ENCODE measurements around the gene RPL15. TPM values are rescaled to one million over a fixed set of nuclear protein-coding genes. Genes with fewer than 3 reads are reported as not detected.
A peak's percentile ranks its signal among the peaks of the same experiment; 100 is the strongest.
"Not testable (repeated sequence)": the region's sequence is repeated elsewhere in the genome, so short reads cannot be mapped to it uniquely, and the experiment has no call there.

RPL15 gene
- total RNA-seq, 1 experiment from 2014 or later: 4,340 TPM

DNA sequence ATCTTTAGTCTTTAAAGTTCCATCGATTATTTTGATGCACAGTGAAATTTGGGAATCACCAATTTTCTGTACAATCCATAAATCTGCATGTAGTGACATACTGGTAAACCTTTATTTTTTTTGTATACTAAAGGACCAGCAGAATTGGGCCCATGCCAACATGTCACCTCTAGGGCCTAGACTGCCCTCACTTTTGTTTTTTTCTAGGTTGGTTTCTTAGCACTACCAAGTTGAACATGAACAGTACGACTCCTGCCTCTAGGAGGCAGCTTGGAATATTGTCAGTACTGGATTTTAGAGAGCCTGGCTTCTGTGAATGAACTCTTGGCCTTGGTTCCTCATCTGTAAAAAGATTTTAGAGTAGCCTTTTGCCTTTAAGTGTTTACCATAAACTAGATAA, 32.5 kb upstream of the RPL15 start:
- Histone ChIP-seq H3K9me3 (no peaks in the 10 kb centered on the region), H3K36me3 (peaks cover 12% of the 10 kb centered on the region), H3K4me3 (no peak overlapping the region), H3K27me3 (no peaks in the 10 kb centered on the region)
- DNase-seq: no peak

DNA sequence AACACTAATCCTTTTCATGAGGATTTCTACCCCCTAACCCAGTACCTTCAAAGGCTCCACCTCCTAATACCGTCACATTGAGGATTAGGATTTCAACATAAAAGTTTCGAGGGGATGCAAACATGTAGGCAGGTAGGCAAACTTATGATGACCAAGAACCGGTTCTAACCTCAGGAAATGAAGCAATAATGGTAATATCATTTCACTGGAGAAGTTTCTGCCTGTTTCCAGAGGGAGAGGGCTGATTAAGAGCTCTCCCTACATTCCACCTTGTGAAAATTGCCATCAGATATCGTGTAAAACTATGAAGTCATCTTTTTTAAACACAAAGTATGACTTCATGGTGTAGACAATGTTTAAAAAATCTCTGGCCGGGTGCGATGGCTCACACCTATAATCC, 31.7 kb upstream of the RPL15 start:
- peaks cover 12% of the 10 kb centered on the region for H3K36me3 ChIP-seq
- H3K4me3 ChIP-seq: no peak overlapping the region
- H3K27me3 ChIP-seq: no peaks in the 10 kb centered on the region
- H3K9me3 ChIP-seq: no peaks in the 10 kb centered on the region
- DNase-seq: no peak

DNA sequence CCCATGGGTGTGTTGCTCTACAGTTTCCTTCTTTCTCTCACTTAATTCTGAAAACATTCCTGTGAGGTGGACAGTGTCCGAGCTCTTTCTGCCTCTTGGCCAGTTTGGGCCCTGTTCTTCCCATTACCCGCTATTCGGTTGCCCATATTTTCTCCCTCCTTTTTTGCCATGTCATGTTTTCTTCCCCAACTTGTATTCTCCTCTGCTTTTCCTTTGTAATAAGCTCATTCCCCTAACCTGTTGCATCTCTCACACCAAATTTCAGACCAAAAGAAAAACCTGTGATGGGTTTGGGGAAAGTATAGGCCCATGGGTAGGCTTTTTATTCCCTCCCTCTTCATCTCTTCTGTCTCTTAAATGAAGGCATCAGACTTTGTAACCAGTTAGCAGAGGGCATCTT, 30.6 kb upstream of the RPL15 start:
- no peak for DNase-seq
- no peak overlapping the region for H3K4me3 ChIP-seq
- no peaks in the 10 kb centered on the region for H3K27me3 ChIP-seq
- H3K36me3 ChIP-seq: peaks cover 12% of the 10 kb centered on the region
- no peaks in the 10 kb centered on the region for H3K9me3 ChIP-seq

DNA sequence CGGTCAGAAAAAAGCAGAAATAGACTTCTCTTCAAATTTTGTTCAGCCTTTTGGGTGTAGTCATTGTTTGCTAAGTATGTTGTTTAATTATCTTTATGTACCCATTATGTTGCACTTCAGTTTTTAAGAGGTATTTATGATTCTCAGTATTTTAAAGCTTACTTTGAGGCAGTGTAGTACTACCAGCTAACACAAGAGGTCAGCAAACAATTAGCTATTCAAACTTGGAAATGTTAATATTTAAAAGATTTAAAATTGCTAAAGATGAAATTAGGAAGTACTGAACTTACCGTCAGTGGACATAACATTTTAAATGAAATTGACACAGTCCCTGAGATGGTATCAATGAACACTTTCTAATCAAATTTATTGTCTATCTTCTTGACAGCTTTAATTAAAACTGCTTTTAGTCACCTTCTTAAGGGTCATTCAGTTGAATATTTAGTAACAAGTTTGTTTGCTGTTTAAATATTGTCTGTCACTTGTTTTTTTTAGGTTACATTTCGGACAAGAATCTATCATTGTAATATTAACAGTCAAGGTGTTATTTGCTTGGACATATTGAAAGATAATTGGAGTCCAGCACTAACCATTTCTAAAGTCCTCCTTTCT, 28.2 kb upstream of the RPL15 start:
- no peaks in the 10 kb centered on the region for H3K27me3 ChIP-seq
- H3K4me3 ChIP-seq: no peak overlapping the region
- no peak for DNase-seq
- peaks cover 11% of the 10 kb centered on the region for H3K36me3 ChIP-seq
- no peaks in the 10 kb centered on the region for H3K9me3 ChIP-seq

DNA sequence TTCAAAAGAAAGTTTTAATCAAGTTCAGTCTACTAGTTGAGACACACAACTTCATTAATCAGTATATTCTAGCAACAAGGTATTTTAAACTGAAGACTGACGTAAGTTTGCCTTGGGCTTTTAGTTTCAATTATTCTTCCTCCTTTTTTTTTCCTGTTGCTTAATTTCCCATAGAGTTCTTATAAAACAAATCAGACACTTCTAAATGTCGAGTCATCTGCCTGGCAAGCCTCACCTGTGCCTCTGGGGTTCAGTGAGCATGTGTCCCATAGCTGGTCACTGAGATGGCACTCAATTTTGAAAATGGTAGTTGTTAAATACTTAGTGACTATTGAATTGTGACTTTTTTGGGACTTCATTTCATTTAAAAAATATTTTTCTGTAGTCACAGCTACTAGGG, 27.5 kb upstream of the RPL15 start:
- Histone ChIP-seq H3K9me3 (no peaks in the 10 kb centered on the region), H3K27me3 (no peaks in the 10 kb centered on the region), H3K4me3 (no peak overlapping the region), H3K36me3 (peaks cover 11% of the 10 kb centered on the region)
- DNase-seq: no peak

DNA sequence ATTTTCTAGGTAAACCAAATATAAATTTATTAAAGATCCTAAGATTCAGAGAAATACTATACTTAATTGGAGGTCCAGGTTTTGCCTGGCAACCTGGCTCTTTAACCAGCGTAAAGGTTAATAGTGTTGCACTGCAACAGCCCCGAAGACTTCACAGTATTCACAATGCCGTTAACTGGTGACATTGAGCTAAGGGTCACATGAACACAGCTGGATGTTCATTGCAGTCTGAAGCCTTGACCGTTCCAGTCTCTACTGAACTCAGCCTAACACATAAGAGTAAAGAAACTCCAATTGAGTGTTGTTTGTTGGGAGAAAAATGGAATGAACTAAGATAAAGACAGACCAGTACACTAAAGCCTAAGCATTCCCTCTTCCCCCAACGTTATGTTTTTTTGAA, 27.0 kb upstream of the RPL15 start:
- DNase-seq: no peak
- Histone ChIP-seq H3K9me3 (no peaks in the 10 kb centered on the region), H3K36me3 (peaks cover 11% of the 10 kb centered on the region), H3K27me3 (no peaks in the 10 kb centered on the region), H3K4me3 (no peak overlapping the region)

DNA sequence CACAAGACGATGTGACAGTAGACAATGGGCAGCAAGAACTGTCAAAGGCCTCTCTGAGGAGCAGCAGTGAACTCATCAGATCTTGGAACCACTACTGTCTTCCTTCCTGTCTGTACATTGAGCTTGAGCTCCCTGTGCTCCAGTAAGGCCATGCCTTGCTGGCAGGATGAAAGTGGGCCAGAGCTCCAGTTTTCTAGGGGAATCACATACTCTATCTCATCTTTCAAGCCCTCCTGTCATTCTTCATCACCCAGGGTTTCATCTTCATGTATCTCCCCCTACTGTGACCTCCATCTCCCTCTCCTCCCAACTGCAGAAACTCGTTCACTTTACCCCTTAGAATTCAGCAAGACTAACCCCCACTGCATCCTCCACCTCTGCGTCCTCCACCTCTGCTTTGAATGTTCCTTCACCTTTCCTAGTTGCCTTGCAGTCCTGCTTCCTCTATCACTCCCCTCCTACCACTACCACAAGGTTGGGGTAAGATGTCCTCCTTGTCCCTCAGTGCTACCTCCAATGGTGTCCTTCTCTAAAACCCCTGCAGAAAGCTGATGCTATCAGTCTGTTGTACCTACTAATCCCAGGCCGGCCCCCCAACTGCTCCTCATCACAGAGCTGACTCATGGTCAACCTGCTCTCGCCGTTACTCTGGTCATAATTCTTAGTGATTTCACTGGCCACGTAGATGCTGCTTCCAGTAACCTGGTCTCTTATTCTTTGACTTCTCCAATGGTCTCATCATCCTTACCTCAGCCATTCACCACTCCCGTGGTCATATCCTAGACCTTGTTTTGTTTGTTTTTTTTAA, 22.5 kb upstream of the RPL15 start:
- Histone ChIP-seq H3K36me3 (peaks cover 4% of the 10 kb centered on the region), H3K4me3 (no peak overlapping the region), H3K27me3 (no peaks in the 10 kb centered on the region), H3K9me3 (no peaks in the 10 kb centered on the region)
- DNase-seq: no peak

DNA sequence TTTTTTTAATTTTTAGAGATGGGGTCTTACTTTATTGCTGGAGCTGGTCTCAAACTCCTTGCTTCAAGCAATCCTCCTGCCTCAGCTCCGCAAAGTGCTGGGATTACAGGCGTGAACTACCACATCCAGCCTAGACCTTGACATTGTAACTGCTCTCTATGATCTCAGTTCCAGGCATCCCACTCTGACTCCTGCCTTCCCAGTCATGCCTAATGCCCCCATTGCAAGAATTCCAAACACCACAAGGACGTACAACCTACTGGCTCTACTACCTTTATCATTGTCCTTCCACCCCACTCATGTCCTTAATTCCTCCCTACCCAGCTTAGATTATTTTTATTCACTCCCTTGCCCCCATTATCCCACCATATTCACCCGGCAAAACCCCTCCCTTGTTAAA, 21.8 kb upstream of the RPL15 start:
- Histone ChIP-seq H3K27me3 (no peaks in the 10 kb centered on the region), H3K9me3 (no peaks in the 10 kb centered on the region), H3K36me3 (peaks cover 6% of the 10 kb centered on the region), H3K4me3 (no peak overlapping the region)
- no peak for DNase-seq

DNA sequence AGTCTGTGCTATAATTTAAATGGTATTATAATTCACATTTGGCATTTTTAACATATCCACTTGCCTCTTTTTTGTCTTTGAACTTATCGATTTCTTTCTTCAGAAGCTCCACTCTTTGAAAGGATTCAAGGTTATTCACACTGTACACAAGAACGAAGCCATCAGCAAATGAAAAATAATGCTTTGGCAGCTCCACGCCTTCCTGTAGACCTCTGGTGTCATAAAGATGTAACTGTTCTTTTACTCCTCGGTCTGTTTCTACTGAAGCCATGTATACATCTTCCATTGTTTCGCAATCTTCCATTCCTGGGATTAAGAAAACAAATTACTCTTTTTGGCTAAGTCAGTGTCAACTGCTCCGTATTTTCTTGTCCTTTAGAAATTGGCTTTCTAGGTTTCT, 16.2 kb upstream of the RPL15 start:
- Histone ChIP-seq H3K4me3 (no peak overlapping the region), H3K9me3 (no peaks in the 10 kb centered on the region), H3K36me3 (peaks cover 11% of the 10 kb centered on the region), H3K27me3 (no peaks in the 10 kb centered on the region)
- DNase-seq: no peak

DNA sequence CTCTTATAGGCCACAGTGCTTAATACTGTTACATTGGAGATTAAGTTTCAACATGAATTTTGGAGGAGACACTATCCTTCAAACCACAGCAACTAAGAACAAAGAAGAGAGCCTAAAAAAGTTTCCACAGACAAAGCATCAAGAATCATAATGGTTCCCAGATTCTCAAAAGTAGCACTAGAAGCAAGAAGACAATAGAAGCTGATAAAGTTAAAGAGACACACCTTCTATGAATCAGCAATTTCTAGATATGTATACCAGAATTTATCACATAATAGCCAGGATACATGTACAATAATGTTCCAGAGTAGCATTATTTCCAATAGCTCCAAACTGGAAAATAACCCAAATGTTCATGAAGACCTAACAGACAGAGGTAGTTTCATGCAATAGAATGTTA, 12.4 kb upstream of the RPL15 start:
- no peak overlapping the region for H3K4me3 ChIP-seq
- H3K27me3 ChIP-seq: no peaks in the 10 kb centered on the region
- H3K9me3 ChIP-seq: no peaks in the 10 kb centered on the region
- peaks cover 9% of the 10 kb centered on the region for H3K36me3 ChIP-seq
- DNase-seq: no peak

DNA sequence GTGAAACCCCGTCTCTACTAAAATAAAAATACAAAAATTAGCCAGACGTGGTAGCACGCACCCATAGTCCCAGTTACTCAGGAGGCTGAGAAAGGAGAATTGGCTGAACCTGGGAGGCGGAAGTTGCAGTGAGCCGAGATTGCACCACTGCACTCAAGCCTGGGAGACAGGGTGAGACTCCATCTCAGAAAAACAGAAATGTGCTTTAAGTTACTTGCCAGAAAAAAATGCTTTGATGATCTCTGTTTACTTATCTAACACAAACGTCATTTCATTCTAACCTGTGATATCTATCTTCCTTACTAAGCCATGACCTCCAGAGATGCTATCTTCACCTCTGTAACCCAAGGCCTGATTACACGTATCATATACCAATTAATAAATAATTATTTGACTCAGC, 7.6 kb upstream of the RPL15 start:
- no peak for DNase-seq
- H3K36me3 ChIP-seq: peaks cover 3% of the 10 kb centered on the region; the same call in 1 of the 2 replicates
- no peak overlapping the region for H3K4me3 ChIP-seq
- no peaks in the 10 kb centered on the region for H3K27me3 ChIP-seq
- H3K9me3 ChIP-seq: no peaks in the 10 kb centered on the region

DNA sequence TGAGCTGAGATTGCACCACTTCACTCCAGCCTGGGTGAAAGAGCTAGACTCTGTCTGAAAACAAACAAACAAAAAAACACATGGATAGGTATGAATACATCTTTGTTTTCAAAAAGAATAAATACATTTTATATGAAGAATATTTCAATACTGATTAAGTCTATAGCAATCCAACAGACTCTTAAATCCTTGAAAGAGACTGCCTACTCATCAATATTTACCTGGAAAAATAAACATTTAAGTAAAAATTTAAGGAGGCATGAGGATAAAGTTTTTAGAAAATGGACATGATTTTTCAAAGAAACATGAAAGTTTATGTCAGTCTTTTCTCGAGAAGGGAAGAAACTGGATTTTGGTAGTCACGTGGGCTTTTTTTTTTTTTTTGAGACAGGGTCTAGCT, 5.5 kb upstream of the RPL15 start:
- no peak for DNase-seq
- H3K9me3 ChIP-seq: no peaks in the 10 kb centered on the region
- H3K27me3 ChIP-seq: no peaks in the 10 kb centered on the region
- H3K36me3 ChIP-seq: no peaks in the 10 kb centered on the region; the same call in 1 of the 2 replicates
- no peak overlapping the region for H3K4me3 ChIP-seq

DNA sequence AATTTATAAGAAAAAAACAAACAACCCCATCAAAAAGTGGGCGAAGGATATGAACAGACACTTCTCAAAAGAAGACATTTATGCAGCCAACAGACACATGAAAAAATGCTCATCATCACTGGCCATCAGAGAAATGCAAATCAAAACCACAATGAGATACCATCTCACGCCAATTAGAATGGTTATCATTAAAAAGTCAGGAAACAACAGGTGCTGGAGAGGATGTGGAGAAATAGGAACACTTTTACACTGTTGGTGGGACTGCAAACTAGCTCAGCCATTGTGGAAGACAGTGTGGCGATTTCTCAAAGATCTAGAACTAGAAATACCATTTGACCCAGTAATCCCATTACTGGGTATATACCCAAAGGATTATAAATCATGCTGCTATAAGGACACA, 4.6 kb upstream of the RPL15 start:
- not testable (repeated sequence) for H3K27me3 ChIP-seq, H3K36me3 ChIP-seq, H3K4me3 ChIP-seq, H3K9me3 ChIP-seq, DNase-seq

DNA sequence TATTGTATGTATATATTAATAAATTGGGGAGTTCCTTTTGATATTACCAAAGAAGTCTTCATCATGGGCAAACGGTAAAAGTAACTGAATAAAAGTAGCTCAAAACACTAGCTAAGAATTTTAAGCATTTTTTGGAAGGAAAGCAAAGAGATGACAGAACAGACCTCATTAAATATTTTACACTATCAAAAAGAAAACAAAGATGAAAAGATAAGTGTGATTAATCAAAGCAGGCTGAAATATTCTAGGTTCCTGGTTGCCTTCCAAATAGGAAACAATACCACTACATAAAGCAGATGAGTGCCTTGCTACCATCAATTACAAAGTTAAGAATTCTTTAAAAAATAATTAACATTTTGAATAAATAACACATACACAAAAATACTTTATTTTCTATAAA, 3.8 kb upstream of the RPL15 start:
- H3K36me3 ChIP-seq: peaks cover 10% of the 10 kb centered on the region
- no peak for DNase-seq
- no peak overlapping the region for H3K4me3 ChIP-seq
- H3K9me3 ChIP-seq: no peaks in the 10 kb centered on the region
- H3K27me3 ChIP-seq: no peaks in the 10 kb centered on the region

DNA sequence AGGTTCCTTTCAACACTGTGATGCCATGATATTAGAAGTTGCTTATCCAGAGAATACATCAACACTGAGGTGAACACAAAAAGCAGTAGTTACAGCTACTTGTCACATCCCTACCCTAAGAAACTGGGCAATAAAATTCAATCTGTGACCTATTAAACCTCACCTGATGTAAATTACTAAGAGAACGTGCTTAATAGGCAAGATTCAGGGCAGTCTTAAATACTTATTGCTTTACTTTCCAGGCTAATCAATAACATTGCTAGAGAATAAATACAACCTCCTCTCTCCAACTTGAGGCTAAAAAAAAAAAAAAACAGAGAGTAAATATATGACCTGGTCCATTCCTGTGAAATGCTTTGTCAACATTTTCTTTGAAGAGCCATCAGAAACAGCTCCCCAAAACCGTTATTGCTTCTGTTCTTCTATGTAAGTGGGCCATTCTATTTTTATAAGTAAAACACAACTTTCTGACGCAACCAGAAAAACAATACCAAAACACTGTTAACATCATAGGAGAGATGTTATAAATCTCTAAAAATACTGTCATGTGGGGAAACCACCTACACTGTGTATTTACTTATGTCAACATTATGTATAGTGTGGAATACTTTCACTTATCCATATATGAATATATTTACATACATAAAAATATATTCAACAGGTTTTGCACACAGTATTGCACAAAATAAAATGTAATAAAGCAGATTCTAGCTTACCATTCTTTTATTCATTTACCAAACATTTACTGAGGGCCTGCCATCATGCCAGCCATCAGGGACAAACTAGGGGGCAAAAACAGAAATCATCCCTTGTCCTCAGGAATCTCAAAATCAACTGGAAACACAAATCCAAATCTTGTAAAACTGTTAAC, 2.8 kb upstream of the RPL15 start:
- no peak overlapping the region for H3K4me3 ChIP-seq
- no peaks in the 10 kb centered on the region for H3K9me3 ChIP-seq
- H3K36me3 ChIP-seq: peaks cover 19% of the 10 kb centered on the region
- no peaks in the 10 kb centered on the region for H3K27me3 ChIP-seq
- no peak for DNase-seq

DNA sequence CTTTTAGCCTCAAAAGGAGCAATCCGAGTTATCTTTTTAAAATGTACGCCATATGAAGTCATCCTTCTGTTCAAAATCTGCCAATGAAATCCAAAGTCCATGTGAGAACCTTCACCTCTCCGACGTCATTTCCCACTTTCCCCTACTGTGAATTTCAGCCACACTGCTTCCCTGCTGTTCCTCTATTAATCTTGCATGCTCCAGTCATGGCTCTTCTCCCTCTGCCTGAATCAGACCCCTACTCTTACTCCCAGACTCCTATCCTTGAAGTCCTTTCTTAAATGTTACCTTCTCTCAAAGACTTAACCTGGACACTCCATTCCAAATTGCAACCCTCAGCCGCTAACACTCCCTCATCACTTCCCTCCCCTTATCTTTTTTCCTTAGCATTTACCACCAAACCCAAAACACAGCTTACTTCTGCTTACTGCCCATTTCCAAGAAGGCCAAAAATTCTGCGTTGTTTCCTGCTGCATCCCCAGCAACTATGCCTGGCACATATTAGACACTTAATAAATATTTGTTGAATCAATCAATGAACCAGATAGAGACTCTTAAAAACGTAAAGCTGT, 1.3 kb upstream of the RPL15 start:
- no peaks in the 10 kb centered on the region for H3K9me3 ChIP-seq
- no peak for DNase-seq
- H3K36me3 ChIP-seq: peaks cover 34% of the 10 kb centered on the region
- peak overlapping the region; percentile 96 for H3K4me3 ChIP-seq
- H3K27me3 ChIP-seq: no peaks in the 10 kb centered on the region
